SK-N-SH (cell line): Measurements from ENCODE around the gene RAB8A. TPM values are rescaled to one million over a fixed set of nuclear protein-coding genes. Genes with fewer than 3 reads are reported as not detected.

Experiments
- CTCF ChIA-PET: fragments of 300-600, 350-600 bp; formaldehyde crosslinking; extraction: SDS; loops from one replicate; lab custom pipeline; 2021; lab: Yijun Ruan, JAX
- POLR2A ChIA-PET: fragments of 350-600 bp; sonication (Branson Sonifier 250); formaldehyde crosslinking; extraction: SDS; loops from one replicate; lab custom pipeline; 2020; ENCODE audit warnings: antibody characterized with exemption, inconsistent platforms; lab: Yijun Ruan, JAX
- DNase-seq: peaks from one replicate; pipeline ENCODE4 v3.0.0; 2012
- H2AFZ ChIP-seq: fragments of 200-600 bp; sonication (generic); 2 replicates; pipeline ENCODE4 v1.8.1; 2016; ENCODE audit warnings: antibody characterized with exemption, mild to moderate bottlenecking, low read depth
- H3F3A ChIP-seq: fragments of 200-600 bp; sonication (generic); replicated peaks from 2 replicates; pipeline ENCODE3; 2016; ENCODE audit warnings: antibody characterized with exemption, mild to moderate bottlenecking; ENCODE audit not compliant: insufficient read depth
- H3K27ac ChIP-seq, 2 experiments: fragments of 200-500 bp in 1 of 2; fragments of 200-600 bp in 1 of 2; sonication (Bioruptor generic) in 1 of 2; sonication (generic), shearing (Covaris generic) in 1 of 2; 2 replicates each; pipeline versions ENCODE4 v1.5.1 to v1.6.1; 2014 to 2016; ENCODE audit warnings: low read depth in 2 of 2, inconsistent platforms in 1 of 2, low read length in 1 of 2, mild to moderate bottlenecking in 1 of 2, mixed read lengths in 1 of 2
- H3K27me3 ChIP-seq: fragments of 200-600 bp; sonication (generic), shearing (Covaris generic); 2 replicates; pipeline ENCODE4 v1.6.1; 2016; ENCODE audit warnings: mixed run types; ENCODE audit not compliant: insufficient read depth
- H3K36me3 ChIP-seq, 2 experiments: fragments of 200-500 bp in 1 of 2; fragments of 200-600 bp in 1 of 2; sonication (Bioruptor generic) in 1 of 2; sonication (generic) in 1 of 2; replicated peaks in 1 of 2; 2 replicates each; pipeline versions ENCODE3 to v1.5.1; 2014 to 2016; ENCODE audit warnings: low read length in 1 of 2, mild to moderate bottlenecking in 1 of 2; ENCODE audit not compliant: insufficient read depth in 2 of 2, control insufficient read depth in 1 of 2
- H3K4me1 ChIP-seq, 2 experiments: fragments of 200-500 bp in 1 of 2; fragments of 200-600 bp in 1 of 2; sonication (Bioruptor generic) in 1 of 2; sonication (generic), shearing (Covaris generic) in 1 of 2; 2 replicates each; pipeline versions ENCODE4 v1.5.1 to v1.6.1; 2014 to 2016; ENCODE audit warnings: low read depth in 1 of 2, low read length in 1 of 2, mixed run types in 1 of 2; ENCODE audit not compliant: insufficient read depth in 2 of 2, control insufficient read depth in 1 of 2
- H3K4me2 ChIP-seq: fragments of 200-600 bp; sonication (generic), shearing (Covaris generic); 2 replicates; pipeline ENCODE4 v1.6.1; 2017; ENCODE audit warnings: mixed run types
- H3K4me3 ChIP-seq, 2 experiments: fragments of 200-500 bp in 1 of 2; fragments of 200-600 bp in 1 of 2; sonication (Bioruptor generic) in 1 of 2; sonication (generic), shearing (Covaris generic) in 1 of 2; 2 replicates each; pipeline versions ENCODE4 v1.5.1 to v1.8.1; 2014 to 2016; ENCODE audit warnings: low read depth in 2 of 2, inconsistent platforms in 1 of 2, low read length in 1 of 2, mild to moderate bottlenecking in 1 of 2, mixed read lengths in 1 of 2, moderate library complexity in 1 of 2
- H3K79me2 ChIP-seq: fragments of 200-600 bp; sonication (generic); 2 replicates; pipeline ENCODE4 v1.8.1; 2017; ENCODE audit warnings: mild to moderate bottlenecking; ENCODE audit not compliant: insufficient read depth
- H3K9ac ChIP-seq: fragments of 200-600 bp; sonication (generic); 2 replicates; pipeline ENCODE4 v1.6.1; 2017; ENCODE audit warnings: mixed run types
- H3K9me2 ChIP-seq: fragments of 200-600 bp; sonication (generic); 2 replicates; pipeline ENCODE4 v1.6.1; 2017; ENCODE audit warnings: mixed run types
- H3K9me3 ChIP-seq: fragments of 200-600 bp; sonication (generic); 2 replicates; pipeline ENCODE4 v1.6.1; 2017; ENCODE audit warnings: mixed run types, mild to moderate bottlenecking, moderate library complexity
- H4K20me1 ChIP-seq: fragments of 200-600 bp; sonication (generic); 2 replicates; pipeline ENCODE4 v1.6.1; 2017; ENCODE audit warnings: mild to moderate bottlenecking, mixed run types; ENCODE audit not compliant: insufficient read depth
- ELF1 ChIP-seq: IDR thresholded peaks from 2 replicates; pipeline ENCODE4 v1.4.0; 2012
- EZH2phosphoT487 ChIP-seq: fragments of 200-600 bp; sonication (generic); IDR thresholded peaks from 2 replicates; pipeline ENCODE4 v1.6.1; 2017; ENCODE audit warnings: low read depth, mixed run types, mild to moderate bottlenecking, antibody characterized with exemption, moderate library complexity, borderline replicate concordance
- FOSL2 ChIP-seq: IDR thresholded peaks from 2 replicates; pipeline ENCODE4 v1.4.0; 2012; ENCODE audit warnings: low read depth, mild to moderate bottlenecking, moderate library complexity, borderline replicate concordance
- FOXJ3 ChIP-seq: sonication (generic); formaldehyde crosslinking; IDR thresholded peaks from 2 replicates; pipeline ENCODE4 v1.5.1; 2020; ENCODE audit warnings: mild to moderate bottlenecking, missing genetic modification reagents
- FOXM1 ChIP-seq: IDR thresholded peaks from 2 replicates; pipeline ENCODE4 v1.4.0; 2012; ENCODE audit warnings: low read depth, mild to moderate bottlenecking
- JUND ChIP-seq: IDR thresholded peaks from 2 replicates; pipeline ENCODE4 v1.4.0; 2012
- MEF2A ChIP-seq: IDR thresholded peaks from 2 replicates; pipeline ENCODE4 v1.4.0; 2012; ENCODE audit warnings: low read depth, borderline replicate concordance
- MXI1 ChIP-seq: IDR thresholded peaks from 2 replicates; pipeline ENCODE4 v1.6.1; 2012; ENCODE audit warnings: mild to moderate bottlenecking, low read depth, low read length, improper control_type of control experiment
- NFIC ChIP-seq: IDR thresholded peaks from 2 replicates; pipeline ENCODE4 v1.4.0; 2012; ENCODE audit warnings: borderline replicate concordance
- NRF1 ChIP-seq: IDR thresholded peaks from 2 replicates; pipeline ENCODE4 v1.6.1; 2012; ENCODE audit warnings: low read depth, mild to moderate bottlenecking, low read length
- RAD21 ChIP-seq: IDR thresholded peaks from 2 replicates; pipeline ENCODE4 v1.6.1; 2012; ENCODE audit warnings: mild to moderate bottlenecking, low read length
- RCOR1 ChIP-seq: fragments of 150-350 bp; IDR thresholded peaks from 2 replicates; pipeline ENCODE4 v1.6.1; 2017; ENCODE audit warnings: antibody characterized with exemption, low read length
- SIN3A ChIP-seq: IDR thresholded peaks from 2 replicates; pipeline ENCODE4 v1.6.1; 2012; ENCODE audit warnings: low read depth, mild to moderate bottlenecking, low read length, moderate library complexity, borderline replicate concordance
- TEAD4 ChIP-seq: IDR thresholded peaks from 2 replicates; pipeline ENCODE4 v1.4.0; 2012; ENCODE audit warnings: mild to moderate bottlenecking, borderline replicate concordance; ENCODE audit not compliant: insufficient read depth
- YY1 ChIP-seq: IDR thresholded peaks from 2 replicates; pipeline ENCODE4 v1.4.0; 2012; ENCODE audit warnings: low read depth, mild to moderate bottlenecking
- WGBS: methylation state at CpG from one replicate; pipeline ENCODE4 v1.1.6; 2017; ENCODE audit warnings: low lambda C conversion rate; 5-methylcytosine and 5-hydroxymethylcytosine counted together
- polyA plus RNA-seq, 3 experiments: library from polyadenylated mRNA; depleted of rRNA; stranded (reverse); fragments of >200 nt; gene quantifications; 2 replicates each; pipeline ENCODE4 v1.2.3, GENCODE V29; 2012
- TF ChIP-seq, protein P1 (sequence below): IDR thresholded peaks from 2 replicates; pipeline ENCODE4; 2012
- TF ChIP-seq, protein P2 (sequence below): fragments of 150-350 bp; IDR thresholded peaks from 2 replicates; pipeline ENCODE4 v1.6.1; 2016; ENCODE audit warnings: mild to moderate bottlenecking, low read depth, low read length
- TF ChIP-seq, protein P3 (sequence below): IDR thresholded peaks from 2 replicates; pipeline ENCODE4 v1.4.0; 2012; ENCODE audit warnings: low read depth
- TF ChIP-seq, protein P4 (sequence below): IDR thresholded peaks from 2 replicates; pipeline ENCODE4 v1.4.0; 2012; ENCODE audit warnings: low read depth, borderline replicate concordance

Gene RAB8A
- polyA plus RNA-seq, 1 of the 3 experiments (the other 2 are of a cell fraction): 55.2 TPM

DNA sequence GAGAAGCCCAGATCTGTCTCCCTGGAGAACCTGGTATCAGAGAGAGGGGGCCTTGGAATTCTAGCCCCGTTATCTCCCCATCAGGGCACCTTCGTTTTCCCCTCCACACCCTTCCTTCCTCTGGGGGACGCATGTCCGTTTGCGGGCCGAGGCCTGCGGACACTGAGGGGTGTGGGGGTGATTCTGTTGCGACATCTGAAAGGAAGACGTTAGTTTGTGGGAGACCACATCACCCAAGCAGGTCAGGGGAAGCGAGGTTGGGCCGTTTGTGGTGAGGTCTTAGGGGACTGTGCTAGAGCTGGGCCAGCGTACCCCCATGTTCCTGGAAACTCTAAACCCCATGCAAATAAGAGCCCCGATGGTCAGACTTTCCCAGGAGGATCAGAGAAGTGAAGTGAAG lies 28.1 kb downstream of the RAB8A start (continued):
- TF ChIP-seq FOXM1 (no peak), MXI1 (no peak)

DNA sequence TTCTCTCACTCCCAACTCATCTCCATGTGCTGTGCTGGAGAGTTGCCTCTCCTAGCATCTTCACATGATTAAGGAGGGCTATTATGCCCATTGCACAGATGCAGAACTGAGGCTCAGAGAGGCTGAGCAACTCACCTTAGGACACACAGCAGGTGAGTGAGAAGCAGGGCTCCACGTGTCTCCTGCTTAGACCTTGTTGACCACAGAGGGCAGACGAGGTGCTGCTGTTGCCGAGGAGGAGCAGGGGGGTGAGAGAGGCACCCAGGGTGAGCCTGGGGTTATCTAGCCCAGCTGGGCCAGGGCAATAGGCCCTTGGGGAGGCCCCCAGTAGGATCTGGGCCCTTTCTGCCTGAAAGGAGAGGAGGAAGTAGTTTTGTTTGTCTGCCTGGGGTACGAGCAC lies 29.4 kb downstream of the RAB8A start:
- no peak overlapping the region for H3K9ac ChIP-seq
- no peak overlapping the region for H3K4me3 ChIP-seq
- H3K36me3 ChIP-seq: no peaks in the 10 kb centered on the region
- no peaks in the 10 kb centered on the region for H3F3A ChIP-seq
- H2AFZ ChIP-seq: no peak overlapping the region
- H3K27me3 ChIP-seq: no peaks in the 10 kb centered on the region; the same call in 1 of the 2 replicates
- no peaks in the 10 kb centered on the region for H3K9me2 ChIP-seq
- CTCF ChIA-PET: interaction anchor here (1.1 kb wide), 1 partner anchor 99 kb away, joined by 3 read pairs; no protein-coding TSS in a partner anchor
- POLR2A ChIA-PET: no interaction called here
- no peaks in the 10 kb centered on the region for H3K9me3 ChIP-seq
- WGBS: 74% methylated on average over 3 of the region's 4 CpGs
- no peaks in the 10 kb centered on the region for H3K4me1 ChIP-seq
- no peak for DNase-seq
- TF ChIP-seq MXI1 (no peak), NRF1 (no peak), FOXJ3 (CRISPR knock-in tag) (no peak), ELF1 (no peak), RAD21 (no peak), EZH2phosphoT487 (no peak), SIN3A (no peak), FOXM1 (no peak), YY1 (no peak), TEAD4 (no peak), JUND (no peak)
- TF ChIP-seq, protein P1, sequence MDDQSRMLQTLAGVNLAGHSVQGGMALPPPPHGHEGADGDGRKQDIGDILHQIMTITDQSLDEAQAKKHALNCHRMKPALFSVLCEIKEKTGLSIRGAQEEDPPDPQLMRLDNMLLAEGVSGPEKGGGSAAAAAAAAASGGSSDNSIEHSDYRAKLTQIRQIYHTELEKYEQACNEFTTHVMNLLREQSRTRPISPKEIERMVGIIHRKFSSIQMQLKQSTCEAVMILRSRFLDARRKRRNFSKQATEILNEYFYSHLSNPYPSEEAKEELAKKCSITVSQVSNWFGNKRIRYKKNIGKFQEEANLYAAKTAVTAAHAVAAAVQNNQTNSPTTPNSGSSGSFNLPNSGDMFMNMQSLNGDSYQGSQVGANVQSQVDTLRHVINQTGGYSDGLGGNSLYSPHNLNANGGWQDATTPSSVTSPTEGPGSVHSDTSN: no peak
- TF ChIP-seq, protein P2, sequence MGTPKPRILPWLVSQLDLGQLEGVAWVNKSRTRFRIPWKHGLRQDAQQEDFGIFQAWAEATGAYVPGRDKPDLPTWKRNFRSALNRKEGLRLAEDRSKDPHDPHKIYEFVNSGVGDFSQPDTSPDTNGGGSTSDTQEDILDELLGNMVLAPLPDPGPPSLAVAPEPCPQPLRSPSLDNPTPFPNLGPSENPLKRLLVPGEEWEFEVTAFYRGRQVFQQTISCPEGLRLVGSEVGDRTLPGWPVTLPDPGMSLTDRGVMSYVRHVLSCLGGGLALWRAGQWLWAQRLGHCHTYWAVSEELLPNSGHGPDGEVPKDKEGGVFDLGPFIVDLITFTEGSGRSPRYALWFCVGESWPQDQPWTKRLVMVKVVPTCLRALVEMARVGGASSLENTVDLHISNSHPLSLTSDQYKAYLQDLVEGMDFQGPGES: no peak
- TF ChIP-seq, protein P3, sequence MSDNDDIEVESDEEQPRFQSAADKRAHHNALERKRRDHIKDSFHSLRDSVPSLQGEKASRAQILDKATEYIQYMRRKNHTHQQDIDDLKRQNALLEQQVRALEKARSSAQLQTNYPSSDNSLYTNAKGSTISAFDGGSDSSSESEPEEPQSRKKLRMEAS: no peak
- H3K27ac ChIP-seq: no peak overlapping the region
- H3K4me2 ChIP-seq: no peak overlapping the region
- H3K79me2 ChIP-seq: no peaks in the 10 kb centered on the region
- H4K20me1 ChIP-seq: no peaks in the 10 kb centered on the region

DNA sequence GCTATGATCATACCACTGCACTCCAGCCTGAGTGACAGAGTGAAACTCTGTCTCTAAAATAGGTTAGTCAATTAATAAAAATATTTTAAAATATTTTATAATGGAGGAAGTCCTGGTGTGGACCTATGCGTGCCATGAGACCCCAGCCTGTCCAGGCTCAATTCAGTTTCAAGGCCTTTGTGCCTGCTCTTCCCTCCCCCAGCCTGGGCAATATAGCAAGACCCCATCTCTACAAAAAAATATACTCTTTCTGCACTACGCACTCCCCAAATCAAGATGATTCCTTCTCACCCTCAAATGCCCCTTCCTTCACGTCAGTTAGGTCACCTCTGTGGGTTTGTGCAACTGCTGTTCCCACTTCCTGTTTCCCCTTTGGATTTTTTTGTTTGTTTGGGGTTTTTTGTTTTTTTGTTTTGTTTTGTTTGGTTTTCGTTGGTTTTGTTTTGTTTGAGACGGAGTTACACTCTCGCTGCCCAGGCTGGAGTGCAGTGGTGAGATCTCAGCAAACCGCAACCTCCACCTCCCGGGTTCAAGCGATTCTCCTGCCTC lies 30.4 kb downstream of the RAB8A start:
- Histone ChIP-seq H3K4me2 (no peak overlapping the region), H3K4me1 (no peaks in the 10 kb centered on the region), H3K9me2 (no peaks in the 10 kb centered on the region), H3F3A (no peaks in the 10 kb centered on the region), H3K9me3 (no peaks in the 10 kb centered on the region), H3K9ac (no peak overlapping the region), H4K20me1 (no peaks in the 10 kb centered on the region), H3K4me3 (no peak overlapping the region), H3K27ac (no peak overlapping the region), H3K79me2 (no peaks in the 10 kb centered on the region), H3K36me3 (no peaks in the 10 kb centered on the region), H2AFZ (no peak overlapping the region), H3K27me3 (no peaks in the 10 kb centered on the region; the same call in 1 of the 2 replicates)
- POLR2A ChIA-PET: no interaction called here
- TF ChIP-seq YY1 (no peak), MEF2A (no peak), SIN3A (no peak), RAD21 (no peak), EZH2phosphoT487 (no peak), NFIC (no peak), TEAD4 (no peak), MXI1 (no peak), FOSL2 (no peak), RCOR1 (no peak)
- TF ChIP-seq, protein P1: no peak
- TF ChIP-seq, protein P4, sequence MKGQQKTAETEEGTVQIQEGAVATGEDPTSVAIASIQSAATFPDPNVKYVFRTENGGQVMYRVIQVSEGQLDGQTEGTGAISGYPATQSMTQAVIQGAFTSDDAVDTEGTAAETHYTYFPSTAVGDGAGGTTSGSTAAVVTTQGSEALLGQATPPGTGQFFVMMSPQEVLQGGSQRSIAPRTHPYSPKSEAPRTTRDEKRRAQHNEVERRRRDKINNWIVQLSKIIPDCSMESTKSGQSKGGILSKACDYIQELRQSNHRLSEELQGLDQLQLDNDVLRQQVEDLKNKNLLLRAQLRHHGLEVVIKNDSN: no peak
- 66% methylated on average over 9 of the region's 9 CpGs for WGBS
- CTCF ChIA-PET: interaction anchor here (1.1 to 1.3 kb wide), 2 partner anchors 100 to 101 kb away, joined by 3 to 4 read pairs; no protein-coding TSS in a partner anchor
- no peak for DNase-seq
